ENCODE results near the gene CAMTA1.
A peak's percentile ranks its signal among the peaks of the same experiment; 100 is the strongest.

Gene CAMTA1

DNA sequence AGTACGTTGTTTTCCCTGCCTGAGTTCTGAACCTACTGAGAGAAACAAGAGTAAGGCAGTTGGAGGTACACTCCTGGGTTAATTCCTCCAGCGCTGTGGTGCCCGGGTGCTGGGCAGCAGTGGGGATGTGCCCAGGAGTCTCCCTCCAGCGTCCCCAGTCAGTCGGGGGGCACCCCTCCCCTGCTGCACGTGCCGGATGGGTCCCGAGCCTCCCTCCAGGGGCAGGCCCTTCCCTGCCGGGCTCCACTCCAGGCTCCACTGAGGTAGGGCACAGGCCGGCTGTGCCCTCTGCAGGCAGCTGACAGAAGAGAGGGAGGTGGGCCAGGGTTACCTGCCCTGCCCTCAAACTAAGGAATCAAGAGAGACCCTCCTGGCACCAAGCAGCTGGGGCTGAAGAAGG, 747.8 kb downstream of the CAMTA1 start:
- no peak for DNase-seq

DNA sequence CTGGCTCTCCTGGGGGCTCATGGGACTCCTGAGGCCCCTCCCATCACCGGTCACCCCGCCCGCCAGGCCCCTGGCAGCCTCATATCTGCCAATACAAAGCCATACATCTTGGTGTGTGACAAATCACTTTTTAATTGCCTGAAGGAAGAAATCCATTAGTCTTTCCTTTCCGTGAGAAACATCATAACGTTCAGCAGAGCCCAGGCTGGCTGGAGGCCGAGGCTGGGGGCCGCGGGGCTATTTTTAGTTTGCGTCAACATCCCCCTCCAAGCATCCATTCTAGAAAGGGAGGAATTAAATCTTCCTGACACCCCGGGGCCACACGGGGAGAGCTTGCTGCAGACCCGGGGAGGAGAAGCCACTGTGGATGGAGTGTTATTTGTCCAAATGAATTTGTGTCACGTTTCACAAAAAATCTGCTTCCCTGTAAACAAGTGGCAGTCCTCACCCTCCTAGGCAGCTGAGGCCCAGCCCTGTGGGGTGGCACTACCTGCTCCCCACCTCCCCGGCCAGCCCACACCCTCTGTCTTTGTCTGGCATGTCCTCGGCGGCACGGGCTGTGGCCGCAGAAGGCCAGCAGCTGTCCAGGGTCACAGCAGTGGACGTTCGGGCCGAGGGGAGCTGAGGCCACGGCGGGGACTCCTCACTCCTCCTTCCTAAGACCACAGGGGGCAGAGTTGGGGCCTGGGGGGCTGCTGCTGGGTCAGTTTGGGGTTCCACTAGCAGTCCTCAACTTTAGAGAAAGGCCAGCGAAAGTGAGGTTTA, 749.0 kb downstream of the CAMTA1 start:
- DNase-seq, result peak; percentile 27

DNA sequence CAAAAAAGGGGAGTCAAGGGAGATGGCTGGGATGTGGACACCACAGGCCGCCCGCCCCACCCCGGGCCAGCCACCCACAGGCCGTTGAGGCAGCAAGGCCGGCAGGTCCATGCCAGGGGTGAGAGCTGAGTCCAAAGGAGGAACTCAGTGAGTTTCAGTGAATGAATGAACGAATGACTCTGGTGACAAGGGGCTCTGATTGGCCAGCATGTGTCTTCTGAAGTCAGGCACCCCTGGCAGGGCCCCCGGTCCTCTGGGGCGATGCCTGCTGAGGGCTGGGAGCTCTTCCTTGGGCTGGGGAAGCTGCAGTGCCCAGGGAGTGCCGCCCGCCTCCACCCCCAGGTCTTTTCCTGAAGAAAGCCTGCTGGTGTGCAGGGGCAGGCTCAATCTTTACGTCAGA, 749.8 kb downstream of the CAMTA1 start:
- DNase-seq, result no peak

DNA sequence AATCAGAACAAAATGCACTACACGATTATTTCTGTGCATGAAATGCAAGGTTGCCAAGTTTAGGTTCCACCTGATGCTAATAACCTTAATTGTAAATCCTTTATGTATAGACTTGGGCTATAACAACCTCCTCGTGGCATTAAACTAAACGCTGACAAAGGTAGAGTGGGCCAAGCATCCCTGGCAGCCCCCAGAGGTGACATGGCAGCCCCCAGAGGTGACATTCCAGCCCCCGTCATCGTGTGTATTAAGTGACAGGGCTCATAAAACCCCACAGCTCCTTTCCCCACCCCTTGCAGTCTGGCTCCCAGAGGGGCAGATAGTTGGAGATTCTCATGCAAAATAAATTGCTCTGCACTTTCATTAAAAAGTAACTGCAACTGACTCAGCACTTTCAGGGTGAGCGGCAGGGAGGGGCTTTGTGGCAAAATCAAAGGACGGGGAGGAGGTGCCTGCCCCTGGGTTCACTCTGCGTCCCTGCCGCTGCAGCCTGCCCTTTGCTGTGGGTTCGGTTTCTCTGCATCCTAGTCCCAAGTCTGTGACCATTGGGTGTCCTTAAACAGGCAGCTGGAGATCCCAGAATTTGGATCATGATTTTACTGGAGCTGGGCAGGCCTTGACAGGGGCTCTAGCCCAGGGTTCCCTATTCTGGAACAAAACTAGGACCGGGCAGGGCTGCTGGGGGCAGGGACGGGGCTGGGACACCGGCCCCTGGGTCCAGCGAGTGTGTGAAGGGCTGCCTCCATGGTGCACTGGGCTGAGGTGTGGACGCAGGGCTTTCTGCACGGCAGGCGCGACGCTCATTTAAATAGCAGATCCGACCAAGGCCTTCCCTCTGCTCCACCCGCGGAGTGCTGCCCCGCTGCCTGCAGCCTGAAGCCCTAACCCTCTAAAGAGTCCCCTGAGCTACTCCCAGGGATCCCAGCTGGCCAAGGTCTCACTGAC, 751.0 kb downstream of the CAMTA1 start:
- no peak for DNase-seq

DNA sequence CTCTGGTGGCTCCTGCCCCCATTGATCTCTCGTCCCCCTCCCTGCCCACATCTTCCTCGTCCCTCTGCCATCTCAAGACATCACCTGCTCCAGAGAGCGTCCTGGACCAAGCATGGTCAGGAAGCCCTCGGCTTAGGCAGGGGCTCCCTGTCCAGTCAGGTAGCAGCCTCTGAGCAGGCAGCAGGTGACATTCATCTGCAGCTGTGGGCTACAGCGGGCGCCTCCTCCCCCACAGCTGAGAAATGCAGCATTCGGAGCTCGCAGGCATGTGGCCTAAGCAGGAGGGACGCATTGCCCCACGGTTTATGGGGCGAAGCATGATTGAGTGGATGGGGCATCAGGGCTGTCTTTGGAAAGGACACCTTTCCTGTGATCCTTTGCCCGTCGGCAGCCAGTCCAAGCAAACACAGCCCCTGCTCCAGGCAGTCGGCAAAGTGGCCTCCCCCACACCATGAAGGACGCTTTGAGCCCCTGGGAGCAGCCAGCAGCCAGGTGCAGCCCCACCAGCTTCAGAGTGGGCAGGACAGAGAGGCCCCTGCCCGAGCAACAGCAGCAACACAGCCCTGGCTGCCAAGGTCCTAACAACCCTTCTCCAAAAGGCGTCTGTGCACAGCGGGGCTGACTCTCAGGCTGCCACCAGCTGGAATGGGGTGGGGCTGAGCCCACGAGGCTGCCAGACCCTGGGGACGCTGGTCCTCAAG, 751.8 kb downstream of the CAMTA1 start:
- peak; percentile 29 for DNase-seq

DNA sequence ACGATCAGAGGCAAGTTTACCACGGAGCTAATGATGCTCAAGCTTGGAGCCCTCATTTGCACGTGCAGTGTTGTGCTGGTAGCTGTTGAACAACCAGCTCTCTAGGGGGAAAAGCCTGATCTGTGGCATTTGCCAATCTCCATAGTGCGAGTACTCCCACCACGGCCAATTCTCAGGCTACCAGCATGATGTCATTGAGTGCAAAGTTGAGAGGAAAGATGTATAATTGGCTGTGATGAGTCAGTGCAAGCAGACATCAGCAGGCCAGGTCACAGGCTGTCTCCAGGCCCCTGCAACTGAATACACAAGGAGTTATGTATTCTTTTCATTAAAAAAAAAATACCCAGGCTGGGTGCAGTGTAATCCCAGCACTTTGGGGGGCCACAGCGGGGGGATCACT, 752.8 kb downstream of the CAMTA1 start:
- no peak for DNase-seq

DNA sequence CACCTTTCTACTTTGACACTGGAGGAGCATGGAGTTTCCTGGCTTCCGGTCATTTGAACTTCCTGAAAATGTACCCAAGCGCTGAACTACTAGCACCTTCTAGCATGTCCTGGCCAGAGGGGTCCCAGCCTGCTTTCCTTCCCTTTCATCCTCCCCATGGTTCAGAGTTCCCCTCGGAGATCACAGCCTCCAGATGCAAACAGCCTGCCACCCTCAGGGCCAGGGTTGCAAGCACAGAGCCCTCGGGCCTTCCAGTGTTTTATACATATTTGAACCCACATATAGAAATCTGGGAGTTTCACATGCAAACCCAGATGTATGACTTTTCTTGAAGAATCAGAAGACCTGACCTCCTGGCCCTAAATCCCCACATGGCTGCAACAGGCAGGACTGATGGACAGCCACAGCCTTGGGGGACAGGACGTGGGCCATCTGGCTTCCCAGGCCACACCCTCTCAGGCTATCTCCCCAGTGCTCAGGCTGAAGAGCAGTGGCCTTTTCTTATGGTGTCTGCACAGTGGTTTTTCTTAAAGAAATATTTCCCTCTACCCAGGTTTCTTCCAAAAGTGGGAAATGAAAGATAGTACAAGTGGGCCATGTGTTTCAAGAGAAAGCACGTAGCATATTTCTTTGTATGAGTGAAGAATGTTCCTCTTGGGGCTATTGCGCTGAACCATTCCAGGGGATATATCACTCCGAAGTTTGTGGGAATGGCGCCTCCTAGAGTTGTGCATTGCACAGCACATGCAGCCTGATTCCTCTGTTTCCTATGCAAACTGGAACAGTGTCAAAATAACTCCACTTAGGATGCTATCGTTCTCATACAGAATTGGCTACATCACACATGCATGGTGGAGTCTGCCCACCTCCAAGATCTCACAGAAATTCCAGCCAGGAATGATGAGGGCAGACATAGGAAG, 753.9 kb downstream of the CAMTA1 start:
- no peak for DNase-seq

DNA sequence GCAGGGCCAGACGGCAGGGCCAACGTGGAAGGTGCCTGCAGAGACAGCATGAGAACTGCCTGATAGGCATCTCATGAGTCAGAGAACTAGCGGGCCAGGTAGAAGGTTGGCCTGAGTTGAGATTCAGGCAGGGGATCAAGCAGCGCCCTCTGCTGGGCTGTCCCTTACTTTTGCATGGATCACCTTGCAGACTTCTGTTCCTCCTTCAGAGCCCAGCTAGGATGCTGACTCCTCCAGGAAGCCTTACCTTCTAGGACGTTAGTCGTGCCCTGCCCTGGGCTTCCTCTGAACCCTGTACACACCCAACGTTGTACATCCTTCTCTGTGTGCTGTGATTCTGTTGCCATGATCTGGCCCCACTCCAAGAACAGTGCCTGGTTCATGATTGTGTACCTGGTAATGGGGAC, 754.5 kb downstream of the CAMTA1 start:
- peak; percentile 40 for DNase-seq

DNA sequence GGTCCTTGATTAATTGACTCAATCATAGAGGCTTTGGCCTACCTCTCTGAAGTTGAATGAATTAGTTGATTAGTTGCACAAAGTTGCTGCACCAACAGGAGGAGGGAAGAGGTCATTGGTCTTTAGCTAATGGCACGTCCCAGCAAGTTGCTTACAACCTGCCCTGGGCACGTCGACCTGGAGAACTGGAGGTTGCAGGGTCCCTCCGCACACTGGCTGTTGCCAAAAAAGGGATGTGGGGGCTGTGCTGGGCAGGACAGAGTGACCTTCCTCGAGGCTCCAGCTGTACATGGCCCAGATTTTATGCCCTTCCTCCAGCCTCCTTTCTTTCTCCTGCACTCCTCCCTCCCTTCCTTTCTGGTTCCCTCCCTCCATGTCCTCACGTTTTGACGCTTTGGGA, 755.6 kb downstream of the CAMTA1 start:
- no peak for DNase-seq

DNA sequence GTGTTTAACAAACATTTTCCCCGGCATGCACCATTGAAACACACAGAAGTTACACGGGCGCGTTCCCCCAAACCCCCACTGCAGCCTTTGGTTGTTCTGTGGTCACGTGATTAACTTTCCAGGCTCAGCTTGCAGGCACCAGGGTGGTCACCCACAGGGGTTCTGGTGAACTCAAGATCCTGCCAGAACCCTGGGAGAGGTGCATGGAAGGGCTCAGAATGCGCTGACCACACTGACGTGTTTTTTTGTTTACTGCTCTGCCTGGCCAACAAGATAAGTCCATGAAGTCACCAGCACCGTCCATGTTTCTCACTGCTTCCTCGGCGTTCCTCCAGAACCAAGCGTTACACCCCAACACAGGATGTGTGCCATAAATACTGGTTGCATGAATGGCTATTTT, 756.4 kb downstream of the CAMTA1 start:
- DNase-seq, result no peak

DNA sequence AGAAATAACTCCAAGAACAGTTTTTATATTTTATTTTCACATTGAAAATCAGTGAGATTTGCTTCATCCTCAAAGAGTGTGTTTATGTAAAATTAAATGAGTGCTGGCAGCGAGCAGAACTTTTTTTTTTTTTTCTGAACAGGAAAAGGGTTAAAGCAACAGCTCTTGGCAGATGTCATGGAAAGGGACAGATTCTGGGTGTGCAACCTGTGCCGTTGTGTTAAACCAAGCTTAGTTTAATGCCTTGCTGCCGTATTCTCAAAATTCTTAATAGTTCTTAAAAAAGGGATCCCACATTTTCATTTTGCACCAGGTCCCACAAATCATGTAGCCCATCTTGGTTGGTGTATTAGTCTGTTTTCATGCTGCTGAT, 758.5 kb downstream of the CAMTA1 start:
- DNase-seq, result no peak

DNA sequence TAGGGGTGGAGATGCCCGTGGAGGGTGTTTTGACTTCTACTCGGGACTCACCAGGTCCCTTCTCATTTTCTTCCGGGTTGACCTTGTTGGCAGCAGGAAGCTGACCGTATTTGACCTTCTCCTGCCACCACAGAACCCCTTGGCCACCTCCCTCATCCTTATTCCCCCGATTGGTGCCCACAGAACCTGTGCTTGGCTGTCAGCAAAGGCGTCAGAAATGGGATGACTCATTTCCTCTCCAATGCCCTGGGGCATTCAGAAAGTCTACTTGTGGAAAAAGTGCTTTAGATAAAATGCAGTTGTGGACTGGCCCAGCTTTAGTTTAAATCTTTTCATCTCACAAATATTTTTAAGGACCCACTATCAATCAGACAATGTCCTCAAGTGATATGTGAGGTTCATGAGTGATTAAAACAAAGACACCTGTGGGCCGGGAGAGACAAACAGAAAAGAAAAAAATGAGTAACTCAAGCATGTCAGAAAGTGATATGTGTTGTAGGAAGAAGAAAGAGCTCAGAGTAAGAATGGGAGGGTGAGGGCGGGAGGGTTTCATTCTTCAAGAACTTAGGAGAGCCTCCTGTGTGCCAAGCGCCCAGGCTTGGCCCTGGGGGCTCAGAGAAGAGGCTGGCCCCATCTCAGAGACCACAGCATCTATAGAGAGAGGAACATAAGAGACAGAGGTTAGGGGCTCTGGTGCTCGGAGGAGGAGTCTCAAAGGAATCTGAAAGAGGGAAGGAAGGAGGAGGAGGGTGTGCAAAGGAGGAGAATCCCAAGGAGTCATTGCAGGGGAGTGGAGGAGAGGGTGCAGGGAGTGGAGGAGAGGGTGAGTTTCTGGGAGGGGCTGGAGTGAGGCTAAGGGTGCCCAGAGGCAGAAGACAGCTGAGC, 764.3 kb downstream of the CAMTA1 start:
- no peak for DNase-seq

DNA sequence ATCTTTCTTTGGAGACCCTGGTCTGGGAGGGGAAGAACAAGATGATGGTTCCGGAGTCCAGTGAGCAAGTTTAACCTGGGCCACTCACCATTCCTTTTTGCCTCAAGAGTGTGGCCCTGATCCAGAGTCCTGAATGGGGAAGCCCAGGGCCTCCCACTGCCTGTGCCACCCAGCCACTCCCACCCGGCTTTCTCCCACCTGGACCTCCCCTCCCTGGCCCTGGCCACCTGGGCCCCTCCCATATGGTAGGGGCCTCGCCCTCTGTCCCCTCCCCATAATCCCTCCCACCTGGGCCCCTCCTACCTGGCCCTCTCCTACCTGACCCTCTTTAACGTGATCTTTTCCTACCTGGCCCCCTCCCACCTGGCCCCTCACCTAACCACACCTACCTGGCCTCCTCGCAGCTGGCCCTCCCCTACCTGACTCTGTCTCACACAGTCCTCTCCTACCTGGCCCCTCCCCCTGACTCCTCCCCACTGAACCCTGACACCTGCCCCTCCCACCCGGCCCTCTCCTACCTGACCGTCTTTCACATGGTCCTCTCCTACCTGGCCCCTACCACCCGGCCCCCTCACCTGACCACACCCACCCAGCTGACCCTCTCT, 765.1 kb downstream of the CAMTA1 start:
- DNase-seq, result no peak

DNA sequence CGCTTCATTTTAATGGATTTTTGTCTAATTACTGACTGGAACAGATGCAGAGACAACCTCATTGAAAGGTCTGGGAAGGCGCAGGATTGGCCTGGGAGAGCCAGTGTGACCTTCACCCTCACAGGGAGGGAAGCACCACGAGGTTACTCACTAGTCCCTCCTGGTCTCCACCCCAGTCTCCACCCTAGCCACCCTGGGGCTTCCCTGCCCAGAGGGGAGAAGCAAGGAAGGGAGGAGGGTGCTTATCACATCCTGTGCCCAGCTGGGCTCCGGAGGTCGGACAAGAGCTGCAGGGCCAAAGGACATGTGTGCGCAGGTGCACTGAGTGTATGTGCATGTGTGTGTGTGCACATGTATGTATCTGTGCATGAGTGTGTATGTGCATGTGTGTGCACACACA, 765.7 kb downstream of the CAMTA1 start:
- DNase-seq, result no peak

DNA sequence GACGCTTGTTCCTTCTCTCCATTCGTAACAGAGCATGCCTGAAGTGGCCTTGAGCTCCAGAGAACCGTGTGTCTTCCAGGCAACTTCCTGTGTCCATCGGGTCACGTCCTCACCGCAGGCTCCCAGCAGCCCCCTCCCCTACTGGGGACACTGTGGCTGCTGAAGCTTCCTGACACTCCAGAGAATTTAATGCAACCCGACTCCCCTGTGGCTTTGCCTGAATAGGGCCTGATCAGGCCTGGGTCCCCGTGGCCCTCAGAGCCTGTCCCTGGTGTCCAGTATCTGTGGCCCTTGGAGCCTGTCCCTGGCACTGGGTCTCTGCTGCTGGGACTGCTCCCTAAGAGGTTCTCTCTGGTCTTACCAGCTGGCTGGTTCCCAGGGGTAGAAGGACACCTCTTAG, 766.2 kb downstream of the CAMTA1 start:
- DNase-seq, result no peak

DNA sequence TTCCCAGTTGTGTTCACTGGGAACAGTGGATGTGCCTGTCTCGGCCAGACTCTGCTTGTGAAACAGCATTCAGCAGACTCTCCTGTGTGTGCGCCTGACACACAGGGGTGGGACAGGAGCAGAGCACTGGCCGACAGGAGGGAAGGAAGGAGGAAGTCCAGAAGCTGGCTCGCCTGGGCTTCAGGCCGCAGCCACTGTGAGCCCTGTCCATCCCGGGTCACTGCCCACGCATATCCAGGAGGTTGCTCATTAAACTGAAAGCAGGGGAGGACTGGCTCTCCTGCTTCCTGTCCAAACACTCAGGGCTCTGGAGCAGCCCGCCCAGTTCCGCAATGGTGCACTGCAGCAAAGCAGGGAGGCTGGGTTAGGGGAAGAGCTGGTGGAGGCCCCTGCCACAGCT, 767.1 kb downstream of the CAMTA1 start:
- no peak for DNase-seq

DNA sequence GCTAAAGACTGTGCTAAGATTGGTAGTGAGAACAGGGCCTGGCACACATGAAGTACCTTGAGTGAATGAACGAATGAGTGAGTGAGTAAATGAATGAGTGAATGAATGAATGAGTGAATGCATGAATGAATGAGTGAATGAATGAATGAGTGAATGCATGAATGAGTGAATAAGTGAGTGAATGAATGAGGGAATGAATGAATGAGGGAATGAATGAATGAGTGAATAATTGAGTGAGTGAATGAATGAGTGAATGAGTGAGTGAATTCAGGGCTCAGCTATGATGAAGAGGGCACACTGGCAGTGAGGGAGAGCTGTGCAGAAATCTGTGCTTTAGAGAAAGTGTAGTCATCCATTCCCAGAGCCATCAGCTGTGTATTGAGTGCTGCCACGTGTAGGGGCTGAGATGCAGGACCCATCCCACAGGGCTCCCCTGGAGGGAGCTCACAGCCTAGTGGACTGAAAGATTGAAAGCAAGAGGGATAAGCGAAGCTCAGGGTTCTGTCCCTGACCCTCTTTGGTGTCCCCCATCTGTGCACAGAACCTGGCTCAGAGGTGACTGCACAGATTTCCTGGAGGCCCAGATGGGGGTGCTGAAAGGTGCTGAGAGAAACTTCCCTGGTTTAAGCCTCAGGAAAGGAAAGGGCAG, 767.9 kb downstream of the CAMTA1 start:
- DNase-seq, result no peak

DNA sequence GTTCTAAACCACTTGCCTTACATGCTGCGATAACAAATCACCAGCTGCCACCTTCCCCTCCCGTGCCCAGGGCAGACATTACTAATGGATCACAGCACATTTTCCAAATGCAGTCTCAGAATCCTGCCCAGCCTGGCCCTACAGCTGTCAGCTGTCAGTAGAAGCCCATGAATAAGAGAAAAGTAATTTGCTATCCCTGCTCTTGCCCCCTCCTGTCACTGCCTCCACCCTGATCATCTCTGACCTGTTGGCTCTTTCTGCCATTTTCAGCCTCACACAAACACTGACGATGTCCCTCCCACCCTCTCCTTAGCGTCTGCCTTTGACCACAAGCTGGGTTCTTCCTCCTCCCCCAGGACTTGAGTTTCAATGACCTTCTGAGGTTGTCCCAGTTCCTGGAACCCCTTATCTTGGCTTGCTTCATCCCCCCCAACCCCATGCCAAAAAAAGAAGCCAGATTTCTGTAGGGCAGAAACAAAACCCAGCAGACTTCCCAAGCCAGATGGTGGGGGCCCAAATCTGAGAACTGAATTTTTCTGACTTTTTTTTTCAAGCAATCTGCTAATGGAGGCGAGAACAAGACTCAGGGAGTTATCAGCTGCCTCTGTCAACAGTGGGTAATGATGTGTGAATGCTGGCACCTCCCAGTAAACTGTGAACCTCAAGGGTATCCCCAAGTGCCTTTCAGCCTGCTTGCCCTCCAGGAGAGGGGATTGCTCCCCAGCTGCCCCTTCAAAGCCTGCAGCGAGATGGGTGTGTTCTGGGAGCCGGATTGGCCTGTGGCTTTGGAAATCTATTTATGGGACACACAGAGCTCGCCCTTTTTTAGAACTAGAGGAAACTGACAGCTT, 769.4 kb downstream of the CAMTA1 start:
- DNase-seq, result no peak

DNA sequence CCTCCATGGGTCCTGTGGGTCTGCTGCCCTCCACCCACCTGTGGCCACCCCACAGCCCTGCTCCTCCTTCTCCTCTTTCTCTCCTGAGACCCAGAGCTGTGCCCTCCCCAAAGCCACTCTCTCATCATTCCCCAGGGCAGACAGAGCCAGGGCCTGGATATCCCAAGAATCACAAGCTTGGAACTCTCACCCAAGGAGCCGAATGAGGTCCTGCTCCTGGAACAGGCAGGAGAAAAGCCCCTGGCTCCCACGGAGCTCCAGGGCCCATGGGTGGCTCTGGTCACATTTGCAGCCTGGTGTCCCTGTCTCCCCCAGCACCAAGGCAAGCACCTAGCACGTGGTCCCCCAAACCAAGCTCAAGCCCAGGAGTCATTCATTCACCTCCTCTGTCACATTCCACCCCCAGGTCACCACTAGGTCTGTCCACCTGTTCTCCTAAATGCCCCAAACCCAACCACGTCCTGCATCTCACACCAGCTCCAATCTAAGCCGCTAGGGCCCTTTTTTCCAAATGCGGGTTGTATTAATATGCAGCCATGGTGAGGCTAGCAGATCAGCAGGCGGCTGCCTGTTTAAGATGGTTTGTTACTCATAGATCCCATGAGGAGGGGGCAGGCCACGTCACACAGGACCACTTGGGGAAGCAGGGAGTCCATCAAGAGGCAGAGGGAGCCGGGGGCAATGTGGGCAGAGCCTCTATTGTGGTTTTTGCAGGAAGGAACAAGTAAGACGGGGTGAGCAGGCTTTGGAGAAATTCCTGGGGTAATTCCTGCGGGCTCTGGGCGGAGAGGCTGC, 770.3 kb downstream of the CAMTA1 start:
- DNase-seq, result no peak

Data from COR-L47 (cell line).